Subcutaneous adipose tissue (tissue), 4 donors: Measurements from ENCODE around the gene AK9. TPM values are rescaled to one million over a fixed set of nuclear protein-coding genes. Genes with fewer than 3 reads are reported as not detected.

Experiments used
- CTCF ChIP-seq: fragments of 450-650 bp; IDR thresholded peaks from one replicate; pipeline ENCODE4 v1.5.1; 2016; ENCODE audit warnings: low read depth, mild to moderate bottlenecking, control low read depth, antibody characterized with exemption, moderate library complexity
- total RNA-seq, 4 donors: library from RNA; depleted of rRNA; stranded (reverse); fragments of >200 nt; gene quantifications; one replicate each; pipeline ENCODE4 v1.1.0, GENCODE V29; 2016

The AK9 gene
- total RNA-seq, 4 donors from 2014 or later, result 7.0 to 9.8 (median 8.1) TPM

DNA sequence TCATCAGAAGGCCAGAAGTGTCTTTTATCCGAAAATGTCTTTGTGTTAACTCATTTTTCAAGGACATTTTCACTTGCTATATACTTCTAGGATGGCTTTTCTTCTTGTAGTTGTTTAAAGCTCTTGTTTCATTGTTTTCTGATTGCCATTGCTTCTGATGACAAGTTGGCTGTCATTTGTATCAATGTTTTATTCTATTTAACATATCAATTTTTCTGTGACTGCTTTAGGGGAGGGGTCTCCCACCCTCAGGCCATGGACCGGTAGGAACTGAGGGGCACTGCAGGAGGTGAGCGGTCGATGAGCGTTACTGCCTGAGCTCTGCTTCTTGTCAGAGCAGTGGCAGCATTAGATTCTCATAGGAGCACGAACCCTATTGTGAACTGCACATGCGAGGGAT, 65.8 kb downstream of the AK9 start:
- TF ChIP-seq CTCF, result no peak

- no peak for TF ChIP-seq CTCF
Measured at GRCh38 chr6:109623288-109623687, 67.7 kb downstream of the AK9 start.

GRCh38 chr6:109612268-109612667, 78.7 kb downstream of the AK9 start:
- no peak for TF ChIP-seq CTCF

- no peak for TF ChIP-seq CTCF
Measured at GRCh38 chr6:109611502-109611901, 79.5 kb downstream of the AK9 start.

- TF ChIP-seq CTCF, result no peak
Measured at GRCh38 chr6:109610590-109610989, 80.4 kb downstream of the AK9 start.

DNA sequence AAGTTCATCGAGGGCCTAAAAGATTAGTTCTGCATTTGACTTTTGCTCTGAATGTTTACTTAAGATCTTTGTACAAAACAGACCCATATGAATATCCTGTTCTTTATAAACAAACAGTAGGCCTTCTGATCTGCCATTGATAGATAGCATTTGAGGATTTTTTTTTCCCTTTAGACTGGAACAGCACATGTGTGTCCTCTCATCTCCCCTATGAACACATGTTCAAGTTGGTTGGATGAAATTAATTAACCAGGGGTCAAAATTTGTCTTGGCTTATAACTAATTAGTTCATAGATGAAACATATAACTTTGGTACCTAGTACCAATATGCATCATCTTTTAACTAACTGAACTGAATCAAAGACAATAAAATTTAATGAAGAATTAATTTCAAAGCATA, 81.3 kb downstream of the AK9 start:
- TF ChIP-seq CTCF, result no peak

DNA sequence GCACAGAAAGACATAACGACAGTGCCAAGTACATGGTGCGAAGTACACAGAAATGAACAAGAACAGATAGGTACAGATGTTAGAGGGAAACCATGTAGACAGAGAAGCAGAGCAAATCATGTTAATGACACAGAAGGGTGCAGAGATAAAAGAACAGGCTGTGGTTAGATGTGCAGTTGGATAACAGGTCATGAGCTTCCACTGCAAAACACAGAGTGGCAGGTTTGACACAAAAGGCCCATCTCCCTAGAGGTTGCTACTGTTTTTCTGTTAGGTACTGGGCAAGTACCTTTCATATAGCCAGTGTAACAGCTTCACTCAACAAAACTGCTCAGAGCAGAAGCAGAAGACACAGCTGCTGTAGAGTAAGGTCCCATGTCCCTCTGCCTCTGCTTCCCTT, 84.6 kb downstream of the AK9 start:
- no peak for TF ChIP-seq CTCF
